ENCODE data around the gene CNN1.

DNA sequence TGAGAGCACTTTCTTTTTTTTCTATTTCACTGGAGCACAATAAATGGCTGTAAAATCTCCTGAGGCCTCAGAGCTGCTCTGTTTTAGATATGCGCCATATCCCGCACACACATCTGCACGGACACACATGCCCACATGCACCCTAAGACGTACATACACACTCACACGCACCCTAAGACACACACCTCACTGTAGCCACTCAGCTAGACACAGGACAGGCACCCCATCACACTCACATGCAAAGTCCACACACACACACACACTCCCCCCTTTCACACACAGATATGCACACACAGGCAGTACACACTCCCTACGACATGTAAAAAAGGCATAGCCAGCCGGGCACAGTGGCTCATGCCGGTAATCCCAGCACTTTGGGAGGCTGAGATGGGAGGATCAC, 11.6 kb downstream of the CNN1 start:
- TF ChIP-seq RAD21 (IDR thresholded peaks at IDR 0.05; ENCODE audit: low read depth) (no peak), YY1 (IDR thresholded peaks at IDR 0.05; ENCODE audit: low read depth) (no peak), TAF1 (IDR thresholded peaks at IDR 0.05; ENCODE audit: low read depth) (no peak), REST (IDR thresholded peaks at IDR 0.05; ENCODE audit: low read depth) (no peak), FOXM1 (IDR thresholded peaks at IDR 0.05; ENCODE audit: borderline replicate concordance, low read depth) (no peak)
- TF ChIP-seq, protein P1, sequence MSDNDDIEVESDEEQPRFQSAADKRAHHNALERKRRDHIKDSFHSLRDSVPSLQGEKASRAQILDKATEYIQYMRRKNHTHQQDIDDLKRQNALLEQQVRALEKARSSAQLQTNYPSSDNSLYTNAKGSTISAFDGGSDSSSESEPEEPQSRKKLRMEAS (IDR thresholded peaks at IDR 0.05) = no peak

Measured in Ishikawa (cell line).